Measurements from ENCODE around the gene REM2.

DNA sequence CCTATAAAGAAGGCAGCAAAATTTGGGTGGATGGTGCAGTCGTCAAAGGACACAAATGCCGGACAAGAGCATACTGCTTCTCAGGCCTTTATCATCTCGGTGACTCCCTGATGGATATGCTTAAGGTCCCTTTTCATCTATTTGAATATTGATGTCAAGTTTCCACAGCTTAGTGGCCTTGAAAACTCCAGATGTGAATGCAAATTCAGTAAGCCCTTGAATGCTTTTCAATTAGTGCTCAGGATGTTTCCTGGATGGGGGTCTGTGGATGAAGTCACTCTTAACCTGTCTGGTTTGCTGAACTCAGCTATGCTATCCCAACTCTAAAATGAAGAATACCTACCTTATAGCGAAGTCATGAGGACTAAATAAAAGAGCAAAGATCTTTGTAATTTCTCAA is 10.7 kb downstream of the REM2 start:
- no peak for TF ChIP-seq CTCF (conservative IDR thresholded peaks at IDR 0.05; ENCODE audit: low read depth, low read length)
- no peak for TF ChIP-seq EZH2 (IDR thresholded peaks at IDR 0.05; ENCODE audit: borderline replicate concordance, low read depth, low read length, poor library complexity, severe bottlenecking)
